Peyer's patch (tissue), 4 donors: ENCODE results near the gene DPYD.

Experiments
- POLR2A ChIP-seq, 2 donors: fragments of 450-650 bp; IDR thresholded peaks; one replicate each; pipeline ENCODE4 v1.5.1; 2017; ENCODE audit warnings: antibody characterized with exemption in 2 of 2, mild to moderate bottlenecking in 2 of 2, moderate library complexity in 2 of 2
- TF ChIP-seq, protein P1 (sequence below), 6 experiments: fragments of 450-650 bp in 4 of 6; fragments of 200-600 bp in 2 of 6; sonication (generic) in 1 of 6; IDR thresholded peaks; one replicate each; pipeline ENCODE4 v1.5.1; 2017 to 2019; ENCODE audit warnings: antibody characterized with exemption in 6 of 6, mild to moderate bottlenecking in 3 of 6, moderate library complexity in 1 of 6

DNA sequence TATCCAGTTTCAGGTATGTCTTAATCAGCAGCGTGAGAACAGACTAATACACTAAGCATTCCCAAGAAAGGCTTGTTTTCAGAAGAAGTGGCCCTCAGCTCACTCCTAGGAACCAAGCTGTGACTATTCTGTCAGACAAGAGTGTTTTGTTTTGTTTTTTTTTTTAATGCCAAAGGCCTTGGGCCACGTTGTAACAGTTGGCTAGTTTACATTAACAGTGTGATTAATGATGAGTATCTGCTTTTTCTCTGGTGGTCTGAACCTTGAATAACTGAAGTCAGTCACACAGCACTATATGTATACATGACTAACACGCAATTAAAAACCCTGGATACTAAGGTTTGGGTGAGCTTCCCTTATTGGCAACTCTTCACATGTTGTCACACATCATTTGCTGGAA lies 21.9 kb downstream of the DPYD start:
- TF ChIP-seq, protein P1, sequence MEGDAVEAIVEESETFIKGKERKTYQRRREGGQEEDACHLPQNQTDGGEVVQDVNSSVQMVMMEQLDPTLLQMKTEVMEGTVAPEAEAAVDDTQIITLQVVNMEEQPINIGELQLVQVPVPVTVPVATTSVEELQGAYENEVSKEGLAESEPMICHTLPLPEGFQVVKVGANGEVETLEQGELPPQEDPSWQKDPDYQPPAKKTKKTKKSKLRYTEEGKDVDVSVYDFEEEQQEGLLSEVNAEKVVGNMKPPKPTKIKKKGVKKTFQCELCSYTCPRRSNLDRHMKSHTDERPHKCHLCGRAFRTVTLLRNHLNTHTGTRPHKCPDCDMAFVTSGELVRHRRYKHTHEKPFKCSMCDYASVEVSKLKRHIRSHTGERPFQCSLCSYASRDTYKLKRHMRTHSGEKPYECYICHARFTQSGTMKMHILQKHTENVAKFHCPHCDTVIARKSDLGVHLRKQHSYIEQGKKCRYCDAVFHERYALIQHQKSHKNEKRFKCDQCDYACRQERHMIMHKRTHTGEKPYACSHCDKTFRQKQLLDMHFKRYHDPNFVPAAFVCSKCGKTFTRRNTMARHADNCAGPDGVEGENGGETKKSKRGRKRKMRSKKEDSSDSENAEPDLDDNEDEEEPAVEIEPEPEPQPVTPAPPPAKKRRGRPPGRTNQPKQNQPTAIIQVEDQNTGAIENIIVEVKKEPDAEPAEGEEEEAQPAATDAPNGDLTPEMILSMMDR (IDR thresholded peaks at IDR 0.05): no peak
- no peak for TF ChIP-seq POLR2A (IDR thresholded peaks at IDR 0.05)
